Glutamatergic neuron (in vitro differentiated cells): ENCODE results near the gene LYRM4. TPM values are rescaled to one million over a fixed set of nuclear protein-coding genes. Genes with fewer than 3 reads are reported as not detected.

ENCODE experiments used
- DNase-seq: peaks from one replicate; pipeline ENCODE4 v3.0.0; 2022
- H3K27ac Mint-ChIP-seq: one replicate; pipeline ENCODE4 v1.8.0; 2020; ENCODE audit warnings: mild to moderate bottlenecking, mixed read lengths, inconsistent platforms; ENCODE audit not compliant: unreplicated experiment
- H3K27me3 Mint-ChIP-seq: one replicate; pipeline ENCODE4 v1.8.0; 2020; ENCODE audit warnings: mild to moderate bottlenecking, moderate library complexity, mixed read lengths, inconsistent platforms; ENCODE audit not compliant: unreplicated experiment
- H3K36me3 Mint-ChIP-seq: one replicate; pipeline ENCODE4 v1.8.0; 2020; ENCODE audit warnings: mild to moderate bottlenecking, mixed read lengths, inconsistent platforms; ENCODE audit not compliant: unreplicated experiment
- H3K4me1 Mint-ChIP-seq: one replicate; pipeline ENCODE4 v1.8.0; 2020; ENCODE audit warnings: mild to moderate bottlenecking, low read depth, mixed read lengths, inconsistent platforms; ENCODE audit not compliant: unreplicated experiment
- H3K4me3 Mint-ChIP-seq: one replicate; pipeline ENCODE4 v1.8.0; 2020; ENCODE audit warnings: mild to moderate bottlenecking, mixed read lengths, inconsistent platforms; ENCODE audit not compliant: unreplicated experiment
- H3K9me3 Mint-ChIP-seq: one replicate; pipeline ENCODE4 v1.8.0; 2020; ENCODE audit warnings: mild to moderate bottlenecking, moderate library complexity, mixed read lengths, inconsistent platforms; ENCODE audit not compliant: unreplicated experiment
- CTCF ChIP-seq: fragments of 200-600 bp; sonication (generic); IDR thresholded peaks from one replicate; pipeline ENCODE4 v1.5.0; 2021; ENCODE audit not compliant: partially characterized antibody, unreplicated experiment
- total RNA-seq: library from RNA; stranded (reverse); fragmentation: NEBNext Ultra II Directional; extraction: Animal tissue kit (Norgen Biotek cat#: 25700); gene quantifications from one replicate; pipeline ENCODE4 v1.2.1, GENCODE V29; 2021; ENCODE audit not compliant: unreplicated experiment

The LYRM4 gene
- total RNA-seq, 1 donor from 2014 or later: 29.5 TPM

DNA sequence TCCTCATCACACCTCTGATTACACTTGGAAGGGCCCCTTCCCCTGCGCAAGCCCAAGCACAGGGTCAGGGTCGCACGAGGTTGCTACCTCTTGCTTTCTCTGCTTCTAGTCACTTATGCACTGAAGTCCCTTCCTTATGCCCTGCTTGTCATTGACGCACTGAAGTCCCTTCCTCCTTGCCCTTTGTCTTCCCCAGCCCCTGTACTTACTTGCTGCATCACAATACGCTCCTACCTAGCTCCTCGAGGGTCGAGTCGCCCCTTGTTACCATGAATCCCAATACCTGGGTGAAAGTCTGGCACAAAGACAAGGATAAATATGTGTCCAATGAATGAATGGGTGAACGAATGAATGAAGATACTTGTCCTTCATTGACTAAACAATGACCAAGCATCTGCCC lies 75.9 kb downstream of the LYRM4 start:
- Mint-ChIP-seq H3K36me3 (peaks cover 4% of the 10 kb centered on the region), H3K27ac (no peak overlapping the region), H3K4me1 (peaks cover 3% of the 10 kb centered on the region), H3K9me3 (peaks cover 5% of the 10 kb centered on the region), H3K27me3 (peaks cover 3% of the 10 kb centered on the region), H3K4me3 (no peak overlapping the region)
- no peak for TF ChIP-seq CTCF
- DNase-seq: no peak

- no peak overlapping the region for H3K4me3 Mint-ChIP-seq
- TF ChIP-seq CTCF: no peak
- peaks cover 4% of the 10 kb centered on the region for H3K36me3 Mint-ChIP-seq
- peaks cover 3% of the 10 kb centered on the region for H3K4me1 Mint-ChIP-seq
- peaks cover 5% of the 10 kb centered on the region for H3K9me3 Mint-ChIP-seq
- DNase-seq: no peak
- no peak overlapping the region for H3K27ac Mint-ChIP-seq
- peaks cover 3% of the 10 kb centered on the region for H3K27me3 Mint-ChIP-seq
Measured at GRCh38 chr6:5184218-5184617, 76.5 kb downstream of the LYRM4 start.

DNA sequence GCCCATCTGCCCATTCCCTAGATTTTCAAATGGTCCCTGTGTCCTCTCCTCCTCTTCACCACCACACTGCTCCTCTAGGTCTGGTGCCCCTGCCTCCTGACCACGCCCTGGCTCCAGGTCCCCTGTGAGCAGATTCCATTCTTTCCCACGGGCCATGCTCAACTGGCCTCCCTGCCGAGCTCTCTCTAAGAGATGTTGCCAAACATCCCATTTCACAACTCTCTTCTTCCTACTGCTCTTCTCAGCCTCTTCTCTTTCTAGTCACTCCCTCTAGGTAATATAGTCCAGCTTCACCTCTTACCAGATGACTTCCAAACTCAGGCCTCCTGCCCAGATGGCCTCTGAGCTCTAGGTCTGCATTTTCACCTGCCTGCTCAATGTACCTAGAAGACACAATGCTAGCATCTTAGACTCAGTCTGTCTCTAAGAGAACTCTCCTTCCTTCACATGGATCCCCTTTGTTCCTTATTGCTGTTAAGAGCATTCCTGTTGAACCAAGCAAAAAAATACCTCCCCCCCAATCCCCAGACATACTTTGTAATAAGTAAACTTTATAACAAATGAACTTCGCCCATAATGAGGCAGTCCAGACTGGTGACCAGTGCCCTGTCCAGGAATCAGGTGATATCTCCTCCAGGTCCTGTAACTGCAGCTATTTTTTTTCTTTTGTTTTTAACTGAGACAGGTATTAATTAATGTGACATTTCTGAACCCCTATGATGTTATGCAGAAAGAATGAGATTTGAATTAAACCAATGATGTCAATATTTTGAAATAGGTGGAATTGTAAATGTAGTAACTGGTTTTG lies 79.0 kb downstream of the LYRM4 start:
- Mint-ChIP-seq H3K4me1 (peaks cover 3% of the 10 kb centered on the region), H3K27ac (no peak overlapping the region), H3K4me3 (no peak overlapping the region), H3K9me3 (peaks cover 5% of the 10 kb centered on the region), H3K36me3 (peaks cover 4% of the 10 kb centered on the region), H3K27me3 (peaks cover 3% of the 10 kb centered on the region)
- TF ChIP-seq CTCF: no peak
- no peak for DNase-seq

- Mint-ChIP-seq H3K27ac (no peak overlapping the region), H3K36me3 (peaks cover 4% of the 10 kb centered on the region), H3K9me3 (peaks cover 5% of the 10 kb centered on the region), H3K4me1 (peaks cover 3% of the 10 kb centered on the region), H3K27me3 (peaks cover 3% of the 10 kb centered on the region), H3K4me3 (no peak overlapping the region)
- no peak for TF ChIP-seq CTCF
- no peak for DNase-seq
Measured at GRCh38 chr6:5180636-5181035, 80.1 kb downstream of the LYRM4 start.

DNA sequence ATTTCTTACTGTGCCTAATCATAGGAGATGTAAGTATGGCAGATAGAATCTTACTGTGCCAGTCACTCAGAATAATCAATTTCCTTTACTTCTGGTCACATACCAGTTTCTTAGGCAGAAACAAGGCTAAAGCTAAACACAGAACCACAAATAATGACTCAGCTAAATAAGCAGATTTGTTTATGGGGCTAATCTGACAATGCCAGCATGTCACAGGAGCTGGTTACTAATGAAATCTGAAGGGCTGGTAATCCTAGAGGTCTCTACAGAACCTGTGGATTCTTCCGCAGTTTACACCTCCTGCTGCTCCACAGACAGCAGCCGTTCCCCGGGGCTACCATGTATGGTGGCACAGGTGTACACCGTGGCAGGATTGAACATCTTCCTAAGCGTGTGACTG lies 80.8 kb downstream of the LYRM4 start:
- Mint-ChIP-seq H3K27ac (no peak overlapping the region), H3K36me3 (peaks cover 1% of the 10 kb centered on the region), H3K27me3 (no peaks in the 10 kb centered on the region), H3K4me1 (peaks cover 3% of the 10 kb centered on the region), H3K9me3 (peaks cover 5% of the 10 kb centered on the region), H3K4me3 (no peak overlapping the region)
- no peak for TF ChIP-seq CTCF
- no peak for DNase-seq
